Measurements from ENCODE around the gene PARVA. TPM values are rescaled to one million over a fixed set of nuclear protein-coding genes. Genes with fewer than 3 reads are reported as not detected.

Gene PARVA
- polyA plus RNA-seq, 3 donors: 106 to 110 (median 108) TPM

DNA sequence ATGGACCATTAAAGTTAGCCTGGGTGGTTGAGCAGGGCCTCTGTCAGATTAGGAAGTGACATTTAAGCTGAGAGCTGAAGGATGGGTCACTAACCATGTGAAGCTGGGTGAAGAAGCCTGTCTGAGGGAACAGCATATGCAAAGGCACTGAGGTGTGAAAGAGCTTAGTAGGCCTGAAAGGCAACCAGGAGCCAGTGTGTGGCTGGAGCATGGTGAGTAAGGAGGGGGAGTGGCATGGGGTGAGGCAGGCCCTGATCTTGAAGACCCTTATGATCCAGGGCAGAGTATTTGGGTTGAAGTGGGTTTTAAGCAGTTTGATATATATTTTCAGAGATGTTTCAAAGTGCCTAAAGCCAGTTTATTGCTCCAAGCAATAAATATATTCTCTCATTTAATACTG is 48.8 kb downstream of the PARVA start:
- no peak for DNase-seq

DNA sequence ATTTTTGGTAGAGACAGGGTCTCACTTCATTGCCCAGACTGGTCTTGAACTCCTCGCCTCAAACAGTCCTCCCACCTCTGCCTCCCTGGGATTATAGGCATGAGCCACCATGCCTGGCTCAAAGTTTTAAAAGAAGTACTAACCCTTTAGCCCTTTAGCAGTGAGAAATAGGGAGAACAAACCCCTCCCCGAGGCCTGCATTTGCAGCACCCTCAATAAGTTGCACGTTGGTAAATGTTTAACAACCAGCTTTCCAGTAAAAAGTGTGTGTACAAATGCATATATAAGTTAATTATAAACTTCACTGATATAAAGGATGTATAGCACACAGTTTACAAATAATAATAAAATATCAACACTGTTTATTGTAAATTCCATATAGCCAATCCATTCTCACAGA is 51.8 kb downstream of the PARVA start:
- no peak for DNase-seq

DNA sequence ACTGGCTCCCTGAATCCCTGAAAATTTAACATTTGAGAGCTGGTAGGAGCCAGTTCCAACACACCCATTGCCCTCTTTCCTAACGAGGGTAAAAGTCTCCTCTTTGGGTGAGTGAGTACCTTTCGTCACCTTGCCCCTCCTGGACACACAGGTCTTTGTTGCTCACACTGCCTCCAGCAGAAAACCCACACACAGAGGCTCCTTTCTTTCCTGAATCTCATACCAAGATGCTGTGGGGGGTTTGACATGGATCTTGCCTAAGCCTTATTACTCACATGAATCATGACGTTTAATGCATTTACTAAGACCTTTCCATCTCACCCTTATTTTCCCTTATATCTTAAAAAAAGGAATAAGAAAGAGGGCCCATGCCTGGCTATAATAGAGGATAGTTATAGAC is 53.0 kb downstream of the PARVA start:
- DNase-seq: no peak

DNA sequence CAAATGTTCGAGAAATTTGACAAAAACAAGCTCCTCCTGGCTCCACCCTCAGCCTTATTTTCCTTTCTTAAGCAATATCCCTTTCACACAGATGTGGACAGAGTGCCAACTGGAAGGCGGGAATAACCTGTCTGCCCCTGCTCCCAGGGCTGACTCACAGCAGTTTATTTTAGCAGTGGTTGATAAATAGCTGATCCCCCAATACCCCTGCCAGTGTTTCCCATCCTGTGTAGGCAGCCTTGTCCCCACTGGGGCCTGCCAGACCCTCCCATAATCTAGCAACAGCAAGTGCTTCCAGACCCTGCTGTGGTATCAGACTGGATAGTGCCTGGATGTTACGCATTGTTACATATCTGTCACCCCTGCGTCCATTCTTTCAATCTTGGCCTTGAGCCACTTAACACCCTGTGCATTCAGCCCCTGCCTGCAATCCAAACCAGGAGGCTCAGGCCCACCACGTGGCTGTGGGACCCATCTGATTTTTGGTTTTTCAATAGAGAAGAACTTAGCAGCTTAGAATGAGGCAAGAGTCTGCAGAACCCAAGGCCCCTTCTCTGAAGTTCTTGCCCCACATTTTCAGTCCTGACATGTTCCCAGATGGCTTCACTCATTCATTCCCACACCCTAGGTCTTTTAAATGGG is 53.7 kb downstream of the PARVA start:
- DNase-seq: no peak

DNA sequence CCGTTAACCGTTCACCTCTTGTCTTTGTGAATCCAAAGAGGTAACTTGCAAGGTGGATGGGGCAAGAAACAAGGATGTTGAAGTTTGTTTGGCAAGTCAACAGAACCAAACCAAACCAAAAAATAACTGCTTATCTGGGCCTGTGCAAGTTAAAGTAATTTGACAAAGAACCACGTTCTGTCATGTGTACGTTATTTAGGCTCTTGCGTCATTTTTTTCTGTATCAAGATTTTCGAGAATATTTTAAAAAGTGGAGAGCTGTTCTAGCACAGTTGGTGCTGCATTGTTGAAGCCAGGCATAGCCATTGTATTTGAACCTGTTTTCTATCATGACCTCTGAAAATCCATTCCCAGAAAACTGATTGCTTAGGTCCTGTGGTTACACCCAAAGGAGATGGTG is 55.1 kb downstream of the PARVA start:
- DNase-seq: no peak

DNA sequence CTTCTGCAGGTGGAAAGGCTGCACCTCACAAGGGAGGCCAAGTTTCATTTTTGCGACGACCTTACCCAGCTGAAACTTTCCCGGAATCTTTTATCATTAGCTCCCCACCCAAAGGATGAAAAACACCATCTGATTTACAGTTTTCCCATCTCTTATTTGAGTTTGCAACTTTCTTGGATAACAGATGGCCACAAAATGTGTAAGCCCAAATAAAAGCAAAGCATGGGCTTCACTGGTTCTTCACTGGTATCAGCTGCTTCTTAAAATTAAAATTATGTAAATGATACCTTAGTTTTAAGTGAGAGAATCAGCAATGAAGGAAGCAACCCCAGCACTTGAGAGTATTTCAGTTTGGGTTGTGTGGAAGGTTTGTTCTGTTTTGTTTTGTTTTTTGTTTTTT is 55.8 kb downstream of the PARVA start:
- DNase-seq: no peak

DNA sequence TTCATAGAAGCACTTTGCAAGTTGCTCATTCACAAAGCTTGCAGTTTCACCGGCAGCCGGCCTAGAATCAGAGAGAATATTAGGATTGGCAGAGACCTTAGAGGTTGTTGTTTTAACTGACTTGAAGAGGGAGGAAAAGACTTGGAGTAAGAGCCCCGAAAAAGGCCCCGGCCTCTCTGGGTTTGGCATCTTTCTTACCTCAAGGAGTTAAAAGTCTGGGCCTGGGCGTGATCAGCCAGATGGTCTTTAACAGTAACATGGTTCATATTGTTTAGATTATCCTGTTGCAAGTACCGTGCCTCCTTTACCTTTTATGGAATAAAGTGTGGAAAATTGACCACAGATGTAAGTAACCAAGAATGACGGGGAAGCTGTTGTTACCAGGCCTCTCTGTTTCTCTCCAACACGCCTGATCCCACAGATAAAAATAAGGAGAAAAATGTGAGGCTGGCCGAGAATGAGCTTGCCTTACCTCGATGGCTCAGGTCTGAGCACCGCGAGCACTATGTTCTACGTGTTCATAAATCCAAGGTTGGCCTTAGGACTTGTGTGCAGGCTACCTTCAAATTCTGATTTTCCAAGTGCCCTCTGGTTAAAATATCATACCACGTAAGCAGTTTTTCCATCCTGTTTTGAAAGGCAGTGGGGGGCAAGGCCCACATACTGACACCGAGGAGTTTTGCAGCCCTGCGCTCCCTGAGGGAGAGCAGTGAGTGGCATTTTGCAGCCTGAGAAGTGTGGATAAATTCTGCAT is 56.4 kb downstream of the PARVA start:
- DNase-seq: no peak

DNA sequence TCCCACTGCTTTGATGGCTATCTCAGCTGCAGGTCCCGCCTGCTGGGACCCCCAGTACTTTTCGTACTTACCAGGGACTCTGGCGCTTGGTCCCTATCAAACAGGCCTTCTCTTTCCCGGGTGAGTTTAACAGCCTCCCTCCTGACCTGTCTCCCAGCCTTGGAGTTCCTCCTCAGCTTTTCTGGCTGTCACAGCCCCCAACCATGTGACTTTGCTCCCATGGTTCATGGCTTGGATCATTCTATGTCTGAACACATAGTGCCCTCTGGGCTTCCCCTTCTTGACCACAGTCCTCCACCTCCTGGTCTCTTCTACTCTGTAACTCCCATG is 56.9 kb downstream of the PARVA start:
- no peak for DNase-seq

DNA sequence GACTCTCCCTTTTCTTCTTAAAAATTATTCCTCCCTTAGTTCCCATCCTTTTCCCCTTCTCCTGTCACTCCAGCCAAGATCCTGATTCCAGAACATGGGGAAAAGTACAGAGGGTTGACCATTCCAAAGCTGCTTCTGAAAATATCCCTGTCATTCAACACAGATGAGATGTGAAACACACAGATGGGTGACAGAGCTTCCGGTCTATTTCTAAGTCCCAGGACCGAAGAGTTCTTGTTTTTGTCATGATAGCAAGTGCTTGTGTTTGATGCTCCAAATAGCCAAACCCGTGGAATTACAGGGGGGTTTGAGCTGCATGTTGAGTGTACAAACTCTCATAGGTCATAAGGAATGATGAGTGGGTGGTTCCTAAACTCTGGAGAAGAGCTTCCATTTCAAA is 57.9 kb downstream of the PARVA start:
- DNase-seq: no peak

DNA sequence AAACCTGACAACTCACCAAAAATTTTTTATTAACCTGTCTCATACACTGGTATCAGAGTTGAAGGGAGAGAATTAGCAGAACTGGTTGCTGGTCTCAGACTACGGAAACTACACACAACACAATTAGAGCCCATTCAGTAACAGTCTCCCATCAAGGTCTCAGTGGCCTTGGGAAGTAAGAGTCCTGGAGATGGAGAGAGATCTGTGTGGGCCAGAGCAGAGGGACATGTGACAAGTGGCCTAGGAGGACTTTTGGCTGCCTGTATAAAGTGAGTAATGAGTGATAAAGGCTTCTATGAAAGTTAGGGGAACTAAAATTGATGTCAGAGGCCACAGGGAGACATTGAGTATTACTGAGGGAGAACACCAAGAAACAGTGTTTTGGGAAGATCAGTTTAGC is 58.9 kb downstream of the PARVA start:
- no peak for DNase-seq

DNA sequence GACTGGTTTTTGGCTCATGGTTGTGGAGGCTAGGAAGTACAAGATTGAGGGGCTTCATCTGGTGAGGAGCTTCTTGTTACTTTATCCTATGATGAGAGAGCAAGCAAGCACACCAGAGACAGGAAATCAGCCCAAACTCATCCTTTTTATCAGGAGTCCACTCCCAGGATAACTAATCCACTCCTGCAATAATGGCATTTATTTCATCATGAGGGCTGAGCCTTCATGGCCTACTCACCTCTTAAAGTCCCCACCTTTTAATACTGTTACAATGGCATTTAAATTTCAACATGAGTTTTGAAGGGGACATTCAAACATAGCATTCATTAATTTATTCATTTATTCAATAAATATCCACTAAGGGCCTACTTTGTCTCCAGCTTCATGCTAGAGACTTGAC is 60.9 kb downstream of the PARVA start:
- no peak for DNase-seq

DNA sequence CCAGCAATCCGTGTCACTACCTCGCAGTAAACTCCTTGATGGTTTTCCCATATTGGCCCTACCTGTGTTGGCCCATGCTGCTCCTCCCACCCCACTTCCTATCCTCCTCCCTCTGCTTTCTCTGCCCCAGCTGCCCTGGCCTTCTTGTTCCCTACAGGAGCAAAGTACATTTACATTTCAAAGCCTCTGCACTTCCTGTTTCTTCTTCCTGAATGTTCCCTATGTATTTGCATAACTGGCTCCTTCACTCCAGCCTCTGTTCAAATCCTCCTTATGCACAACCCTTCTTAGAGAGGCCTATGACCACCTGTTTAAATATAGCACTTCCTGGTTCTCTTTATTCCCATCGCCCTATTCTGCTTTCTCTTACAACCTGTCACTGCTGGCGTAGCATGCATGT is 62.2 kb downstream of the PARVA start:
- DNase-seq: no peak

DNA sequence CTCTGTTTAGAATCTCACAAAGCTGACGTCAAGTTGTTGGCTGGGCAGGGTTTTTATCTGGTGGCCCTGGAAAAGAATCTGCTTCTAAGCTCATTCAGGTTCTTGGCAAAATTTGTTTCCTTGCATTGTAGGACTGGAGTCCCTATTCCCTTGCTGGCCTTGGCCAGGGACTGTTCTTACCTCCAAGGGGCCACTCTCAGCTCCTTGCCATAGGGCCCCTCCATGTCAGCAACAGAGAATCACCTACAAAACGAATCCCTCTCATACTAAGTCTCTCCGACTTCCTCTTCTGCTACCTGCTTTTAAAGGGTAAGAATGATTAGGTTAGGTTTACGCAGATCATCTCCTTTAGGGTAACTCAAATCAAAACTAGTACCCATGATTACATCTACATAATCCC is 63.2 kb downstream of the PARVA start:
- no peak for DNase-seq

DNA sequence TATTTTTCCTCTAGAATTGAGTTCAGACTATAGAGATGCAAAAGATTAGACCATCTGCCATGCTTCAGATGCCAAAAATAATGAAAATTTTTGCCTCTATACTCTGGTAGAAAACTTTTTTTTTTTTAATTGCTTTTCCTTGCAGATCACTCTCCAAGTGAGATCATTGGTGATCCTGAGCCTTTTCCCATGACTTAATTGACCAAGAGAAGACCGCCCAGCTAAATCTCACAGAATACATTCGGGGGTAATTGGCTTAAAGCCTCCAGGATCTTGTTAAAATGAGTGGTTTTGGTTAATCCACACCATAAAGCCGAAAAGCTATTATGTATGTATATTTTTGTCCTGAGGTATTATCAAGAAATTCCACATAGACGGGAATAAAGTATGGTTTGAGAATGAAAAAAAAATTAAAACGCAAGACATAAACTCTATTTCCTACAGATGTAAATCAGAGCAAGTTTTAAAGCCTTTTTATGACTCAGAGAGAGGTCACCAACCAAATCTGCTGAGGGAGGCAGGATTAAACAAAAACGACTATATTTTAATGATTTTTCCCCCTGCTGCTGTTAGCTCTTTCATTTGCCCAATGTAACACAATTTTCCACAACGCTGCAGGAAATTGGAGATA is 64.0 kb downstream of the PARVA start:
- DNase-seq: peak; percentile 47

DNA sequence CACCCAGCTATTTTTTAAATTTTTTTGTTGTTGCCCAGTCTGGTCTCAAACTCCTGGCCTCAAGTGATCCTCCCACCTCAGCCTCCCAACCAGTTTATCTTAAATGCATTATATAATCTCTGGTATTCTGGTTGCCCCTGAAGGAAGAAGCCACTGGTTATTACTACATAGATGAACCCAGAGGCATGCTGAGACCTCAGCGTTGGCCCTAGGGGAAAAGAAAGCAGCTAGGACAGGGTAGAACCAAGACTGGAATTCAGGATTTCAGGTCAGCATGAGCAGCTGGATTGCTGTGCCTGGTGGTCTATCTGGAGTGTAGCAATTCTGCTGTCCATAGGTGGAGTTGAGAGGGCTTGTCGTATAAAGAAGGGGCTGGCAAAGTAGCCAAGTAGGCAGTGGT is 67.2 kb downstream of the PARVA start:
- DNase-seq: no peak

DNA sequence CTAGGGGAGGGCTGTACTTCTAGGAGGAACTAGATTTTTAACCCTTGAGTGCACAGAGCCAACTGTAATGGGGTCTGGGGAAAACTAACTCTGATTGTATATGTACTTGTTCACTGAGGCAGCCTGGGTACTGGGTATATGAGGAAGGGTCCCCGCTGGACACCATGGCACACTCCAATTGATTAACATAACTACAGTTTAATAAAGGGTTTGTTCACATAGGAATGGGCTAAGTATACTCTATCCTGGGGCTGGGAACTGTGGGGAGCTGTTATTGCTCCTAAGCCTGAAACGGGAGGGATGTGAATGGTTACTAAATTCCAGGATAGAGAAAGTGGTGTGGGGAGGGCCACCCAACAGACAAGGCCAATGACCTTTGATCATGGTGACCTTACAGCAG is 67.6 kb downstream of the PARVA start:
- no peak for DNase-seq

DNA sequence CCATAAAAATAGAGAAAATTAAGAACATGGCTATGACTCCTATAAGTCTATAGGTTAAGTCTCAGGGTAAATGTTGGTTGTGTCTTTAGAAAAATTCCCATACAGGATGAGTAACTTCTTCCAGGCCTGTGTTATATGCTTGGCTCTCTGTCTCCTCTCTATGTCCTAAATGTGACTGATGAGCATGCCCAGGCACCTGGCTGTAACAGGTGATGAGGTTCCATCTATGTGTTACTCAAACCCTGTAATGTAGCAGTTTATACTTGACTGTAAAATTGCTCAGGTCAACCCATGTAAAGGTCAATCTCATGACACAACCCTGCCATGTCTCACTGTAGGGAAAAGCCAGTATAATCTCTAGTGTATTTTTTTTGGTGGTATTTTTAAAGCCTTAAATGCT is 69.5 kb downstream of the PARVA start:
- no peak for DNase-seq

DNA sequence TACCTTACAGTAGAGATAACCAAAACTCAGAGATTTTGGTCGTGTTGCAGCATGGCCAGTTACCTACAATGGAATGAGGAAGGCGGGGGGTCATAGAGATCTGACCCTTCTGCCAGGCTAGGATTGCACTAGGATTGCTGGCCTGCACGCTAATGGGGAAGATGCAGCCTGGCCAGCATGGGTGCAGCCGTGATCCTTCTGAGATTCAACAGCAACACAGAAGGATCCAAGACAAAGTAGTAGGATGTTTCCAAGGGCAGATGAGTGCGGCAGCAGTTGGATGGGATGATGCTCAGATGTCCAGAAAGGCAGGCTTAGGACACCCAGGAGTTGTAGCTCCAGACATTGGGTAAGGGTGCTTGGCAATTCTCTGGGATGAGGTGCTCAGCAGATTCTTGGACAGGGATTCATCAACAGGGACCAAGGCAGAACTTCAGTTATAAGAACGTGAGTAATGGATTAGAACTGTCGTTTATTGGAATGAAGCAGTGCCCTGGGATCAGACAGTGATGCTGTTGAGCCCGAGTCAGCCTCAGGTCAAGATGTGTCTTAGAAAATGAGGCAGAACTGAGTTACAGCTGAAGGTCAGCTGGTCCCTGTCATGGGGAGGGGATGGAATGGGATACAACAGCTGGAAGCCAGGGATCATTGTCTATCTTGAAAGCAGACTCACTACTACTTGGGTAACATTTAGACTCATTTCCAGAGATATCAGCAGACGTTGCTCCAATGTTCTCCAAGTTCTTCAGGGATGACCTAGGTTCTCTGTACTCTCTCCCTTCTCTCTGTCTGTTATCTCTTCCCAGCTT is 71.0 kb downstream of the PARVA start:
- DNase-seq: no peak

DNA sequence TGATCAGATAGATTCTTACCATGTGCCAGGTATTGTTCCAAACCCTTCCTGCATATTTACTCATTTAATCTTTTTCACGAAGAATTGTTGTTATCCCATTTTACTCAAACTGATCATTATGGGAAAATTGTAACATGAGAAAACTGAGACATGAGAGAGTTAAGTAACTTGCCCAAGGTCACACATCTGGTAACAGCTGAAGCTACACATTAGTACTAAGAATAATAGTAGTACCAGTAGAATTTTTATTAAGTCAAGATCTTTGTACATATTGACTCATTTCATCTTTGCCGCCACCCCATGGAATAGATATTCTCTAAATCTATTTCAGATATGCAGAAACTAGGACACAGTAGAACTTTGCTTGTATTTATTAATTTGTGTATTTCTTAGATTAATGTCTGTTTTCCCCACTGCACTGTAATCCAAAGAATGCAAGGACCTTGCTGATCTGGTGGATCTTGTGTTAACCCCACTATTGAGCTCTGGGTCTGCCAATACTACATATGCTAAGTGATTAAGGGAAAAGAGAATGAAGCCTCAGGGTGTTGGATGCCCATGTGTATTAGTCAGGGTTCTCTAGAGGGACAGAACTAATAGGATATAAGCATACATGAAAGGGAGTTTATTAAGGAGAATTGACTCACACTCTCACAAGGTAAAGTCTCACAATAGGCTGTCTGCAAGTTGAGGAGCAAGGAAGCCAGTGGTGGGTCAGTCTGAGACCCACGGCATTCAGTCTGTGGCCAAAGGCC is 72.8 kb downstream of the PARVA start:
- DNase-seq: no peak

DNA sequence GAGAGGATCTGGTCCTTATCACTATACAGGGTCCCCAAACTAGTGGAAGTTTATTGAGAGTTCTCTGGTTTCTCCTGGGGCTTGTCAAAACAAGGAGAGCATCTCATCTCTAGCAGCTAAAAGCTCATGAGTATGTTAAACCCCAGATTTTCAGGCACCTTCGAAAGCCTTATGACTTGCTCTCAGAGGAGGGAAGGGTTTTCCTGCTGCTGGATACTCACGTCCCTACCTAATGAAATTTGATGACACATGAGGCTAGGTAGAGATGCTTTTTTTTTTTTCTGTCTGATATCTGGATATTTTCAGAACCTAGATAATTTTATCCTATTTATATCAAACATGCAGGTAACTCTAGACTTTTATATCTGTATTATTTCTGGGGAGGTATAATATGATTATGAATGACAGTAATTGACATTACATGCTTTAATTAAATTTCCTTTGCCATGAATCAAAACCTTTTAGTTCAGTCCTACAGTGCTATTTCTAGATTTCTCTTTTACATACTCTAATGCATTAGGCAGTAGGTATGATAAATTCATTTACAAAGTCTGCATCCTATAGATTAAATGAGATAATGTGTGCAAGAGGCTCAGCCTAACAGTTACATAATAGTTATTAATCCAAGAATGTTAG is 73.9 kb downstream of the PARVA start:
- DNase-seq: no peak

DNA sequence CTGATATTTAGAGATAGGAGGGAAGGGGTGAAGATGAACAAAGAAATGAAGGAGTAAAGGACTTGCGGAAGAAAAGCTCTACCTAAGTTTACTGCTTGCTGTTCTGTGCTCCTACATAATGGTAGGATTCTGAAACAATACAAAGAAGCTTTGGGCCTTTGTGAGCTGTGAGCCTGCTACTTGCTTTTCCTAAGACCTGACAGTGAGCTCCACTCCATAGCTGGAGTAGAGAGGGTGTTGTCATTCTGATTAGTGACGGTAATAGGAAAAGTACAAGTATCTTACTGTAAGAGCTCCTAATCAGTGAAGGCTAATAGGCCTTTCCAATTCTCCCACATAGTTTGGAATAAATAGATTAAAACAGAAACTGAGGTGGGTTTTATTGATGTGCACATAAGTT is 75.9 kb downstream of the PARVA start:
- DNase-seq: no peak

DNA sequence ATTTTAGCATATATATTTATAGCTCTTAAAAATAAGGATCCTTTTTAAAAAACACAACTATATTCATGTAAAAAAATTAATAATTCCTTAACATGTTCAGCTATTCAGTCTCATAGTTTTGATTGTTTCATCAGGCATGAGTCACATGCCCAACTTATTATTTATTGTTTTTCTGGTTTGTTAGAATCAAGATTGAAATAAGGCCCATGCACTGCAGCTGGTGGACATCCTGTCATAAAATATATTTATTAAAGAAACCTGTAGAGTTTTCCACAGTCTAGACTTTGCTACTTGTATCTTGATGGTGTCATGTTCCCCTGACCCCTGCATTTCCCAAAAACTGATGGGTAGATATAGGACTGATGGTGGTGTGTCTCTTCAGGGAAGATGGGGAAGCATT is 77.4 kb downstream of the PARVA start:
- DNase-seq: no peak

Data from renal pelvis (tissue), 4 donors.